CD4-positive, alpha-beta T cell treated with Interferon gamma for 1 hour (primary cell): ENCODE results near the gene ACOT7.

Source experiments
- DNase-seq: peaks from one replicate; pipeline ENCODE4 v3.0.0-alpha.2; 2020

ACOT7 gene

GRCh38 chr1:6280761-6281451 lies 112.7 kb downstream of the ACOT7 start:
- DNase-seq = no peak

- DNase-seq = no peak
Measured at GRCh38 chr1:6279613-6280383, 113.8 kb downstream of the ACOT7 start.

GRCh38 chr1:6279066-6279465 lies 114.5 kb downstream of the ACOT7 start:
- no peak for DNase-seq

- DNase-seq = no peak
Measured at GRCh38 chr1:6278263-6278662, 115.3 kb downstream of the ACOT7 start.

GRCh38 chr1:6276811-6277555 lies 116.6 kb downstream of the ACOT7 start:
- DNase-seq = no peak

- no peak for DNase-seq
Measured at GRCh38 chr1:6275826-6276782, 117.5 kb downstream of the ACOT7 start.

- no peak for DNase-seq
Measured at GRCh38 chr1:6274622-6275139, 118.9 kb downstream of the ACOT7 start.

- DNase-seq = no peak
Measured at GRCh38 chr1:6274102-6274501, 119.5 kb downstream of the ACOT7 start.

GRCh38 chr1:6273380-6273891 lies 120.1 kb downstream of the ACOT7 start:
- no peak for DNase-seq

- DNase-seq = no peak
Measured at GRCh38 chr1:6272868-6273267, 120.7 kb downstream of the ACOT7 start.

GRCh38 chr1:6272452-6272851 lies 121.1 kb downstream of the ACOT7 start:
- no peak for DNase-seq

GRCh38 chr1:6271554-6271953 lies 122.0 kb downstream of the ACOT7 start:
- no peak for DNase-seq

- no peak for DNase-seq
Measured at GRCh38 chr1:6271006-6271405, 122.6 kb downstream of the ACOT7 start.

- no peak for DNase-seq
Measured at GRCh38 chr1:6270401-6270800, 123.2 kb downstream of the ACOT7 start.

- no peak for DNase-seq
Measured at GRCh38 chr1:6269720-6270400, 123.7 kb downstream of the ACOT7 start.

GRCh38 chr1:6269296-6269695 lies 124.3 kb downstream of the ACOT7 start:
- DNase-seq = no peak

GRCh38 chr1:6268415-6268814 lies 125.2 kb downstream of the ACOT7 start:
- no peak for DNase-seq

- DNase-seq = no peak
Measured at GRCh38 chr1:6267686-6268322, 125.8 kb downstream of the ACOT7 start.

GRCh38 chr1:6266641-6267040 lies 126.9 kb downstream of the ACOT7 start:
- DNase-seq = no peak

GRCh38 chr1:6265151-6265550 lies 128.4 kb downstream of the ACOT7 start:
- no peak for DNase-seq

- no peak for DNase-seq
Measured at GRCh38 chr1:6263716-6264115, 129.9 kb downstream of the ACOT7 start.
